Keratinocyte (primary cell): ENCODE data around the gene DGLUCY. TPM values are rescaled to one million over a fixed set of nuclear protein-coding genes. Genes with fewer than 3 reads are reported as not detected.

Source experiments
- DNase-seq: peaks from one replicate; pipeline ENCODE4 v3.0.0-alpha.2; 2011; ENCODE audit warnings: low read depth, missing footprints, low spot score
- FAIRE-seq: peaks from 2 replicates; lab custom pipeline; 2011; peaks lifted over from hg19 to GRCh38; lab: Jason Lieb, UNC
- H2AFZ ChIP-seq: 2 replicates; pipeline ENCODE4 v1.6.0; 2012; ENCODE audit warnings: low read length, control low read depth, inconsistent platforms; ENCODE audit not compliant: control insufficient read depth
- H3K27ac ChIP-seq: 2 replicates; pipeline ENCODE4 v1.5.1; 2011; ENCODE audit warnings: low read length; ENCODE audit not compliant: control insufficient read depth, insufficient read depth
- H3K27me3 ChIP-seq: 3 replicates; pipeline ENCODE4 v1.6.0; 2011; ENCODE audit warnings: low read length; ENCODE audit not compliant: control insufficient read depth, insufficient read depth; ENCODE audit errors: extremely low read depth
- H3K36me3 ChIP-seq, 2 experiments: 2 replicates in 1 of 2; 3 replicates in 1 of 2; pipeline ENCODE4 v1.5.1; 2011; ENCODE audit warnings: low read length in 2 of 2, mild to moderate bottlenecking in 1 of 2; ENCODE audit not compliant: control insufficient read depth in 2 of 2, insufficient read depth in 2 of 2; ENCODE audit errors: extremely low read depth in 1 of 2
- H3K4me1 ChIP-seq: 3 replicates; pipeline ENCODE4 v1.5.1; 2011; ENCODE audit warnings: low read length; ENCODE audit not compliant: control insufficient read depth, insufficient read depth; ENCODE audit errors: extremely low read depth
- H3K4me2 ChIP-seq: 3 replicates; pipeline ENCODE4 v1.6.0; 2011; ENCODE audit warnings: low read depth, low read length; ENCODE audit not compliant: control insufficient read depth, insufficient read depth; ENCODE audit errors: extremely low read depth
- H3K4me3 ChIP-seq, 3 experiments: fragments of 200-600 bp in 1 of 3; sonication (generic) in 1 of 3; 2 replicates in 2 of 3; 3 replicates in 1 of 3; pipeline ENCODE4 v1.5.1; 2011 to 2016; ENCODE audit warnings: low read length in 3 of 3, mild to moderate bottlenecking in 3 of 3, control low read depth in 2 of 3, inconsistent platforms in 1 of 3, low read depth in 1 of 3, mixed read lengths in 1 of 3, mixed run types in 1 of 3, moderate library complexity in 1 of 3; ENCODE audit not compliant: control insufficient read depth in 2 of 3, insufficient read depth in 2 of 3; ENCODE audit errors: extremely low read depth in 1 of 3
- H3K79me2 ChIP-seq: 2 replicates; pipeline ENCODE4 v1.6.0; 2012; ENCODE audit warnings: low read length; ENCODE audit not compliant: control insufficient read depth, insufficient read depth
- H3K9ac ChIP-seq: 3 replicates; pipeline ENCODE4 v1.6.0; 2011; ENCODE audit warnings: low read length; ENCODE audit not compliant: control insufficient read depth, insufficient read depth; ENCODE audit errors: extremely low read depth
- H3K9me1 ChIP-seq: 3 replicates; pipeline ENCODE4 v1.6.0; 2011; ENCODE audit warnings: low read length; ENCODE audit not compliant: control insufficient read depth, insufficient read depth; ENCODE audit errors: extremely low read depth
- H3K9me3 ChIP-seq: 2 replicates; pipeline ENCODE4 v1.5.1; 2012; ENCODE audit warnings: low read depth, low read length; ENCODE audit not compliant: control insufficient read depth
- H4K20me1 ChIP-seq: 3 replicates; pipeline ENCODE4 v1.6.0; 2011; ENCODE audit warnings: low read length; ENCODE audit not compliant: control insufficient read depth, insufficient read depth; ENCODE audit errors: extremely low read depth
- CTCF ChIP-seq, 3 experiments: IDR thresholded peaks in 1 of 3; conservative IDR thresholded peaks in 1 of 3; optimal IDR thresholded peaks in 1 of 3; 2 replicates in 2 of 3; 3 replicates in 1 of 3; pipeline versions ENCODE3 to v1.5.1; 2011; ENCODE audit warnings: low read length in 3 of 3, mild to moderate bottlenecking in 3 of 3, moderate library complexity in 2 of 3, control low read depth in 1 of 3, inconsistent platforms in 1 of 3; ENCODE audit not compliant: insufficient read depth in 2 of 3; ENCODE audit errors: extremely low read depth in 1 of 3
- EZH2 ChIP-seq: IDR thresholded peaks from one replicate; pipeline ENCODE4 v1.6.1; 2012; ENCODE audit warnings: inconsistent platforms, mild to moderate bottlenecking, low read length, moderate library complexity
- dilution Hi-C: fragments of 300-500 bp; cut with MboI; formaldehyde crosslinking; loops from one replicate; pipeline ENCODE4 v1.7.0; 2020; ENCODE audit warnings: low sequenced_read_pairs; ENCODE audit not compliant: extremely low pct_ligation_motif_present
- polyA plus RNA-seq, 5 experiments: library from polyadenylated mRNA; depleted of rRNA in 3 of 5; stranded (reverse) in 3 of 5; stranded (forward) in 1 of 5; unstranded in 1 of 5; fragments of >200 nt; gene quantifications; 1 replicate in 1 of 5; 2 replicates in 3 of 5; 3 replicates in 1 of 5; pipeline versions ENCODE4 v1.2.1 to v1.2.3, GENCODE V29; 2011 to 2012; ENCODE audit warnings: missing spikeins in 2 of 5, low read depth in 1 of 5, low replicate concordance in 1 of 5

DGLUCY gene
- polyA plus RNA-seq, 1 donor (not counting 4 experiments of a cell fraction or from before 2014, with no cell fraction given): 19.4 TPM

GRCh38 chr14:91103116-91103515 is 10.8 kb upstream of the DGLUCY start:
- H3K27ac ChIP-seq: no peak overlapping the region
- dilution Hi-C loops: no loop called here
- FAIRE-seq: no peak

GRCh38 chr14:91108941-91109611 is 4.8 kb upstream of the DGLUCY start:
- H3K79me2 ChIP-seq: no peaks in the 10 kb centered on the region
- no peaks in the 10 kb centered on the region for H3K36me3 ChIP-seq
- DNase-seq: no peak
- no peak for TF ChIP-seq CTCF (optimal IDR thresholded peaks at IDR 0.05 in 1 of 3, IDR thresholded peaks at IDR 0.05 in 1 of 3, conservative IDR thresholded peaks at IDR 0.05 in 1 of 3; ENCODE audit: extremely low read depth in 1 of 3, insufficient read depth in 2 of 3, low read length in 3 of 3)
- no peak for TF ChIP-seq EZH2
- no peak overlapping the region for H3K4me2 ChIP-seq
- H3K27me3 ChIP-seq: no peaks in the 10 kb centered on the region
- dilution Hi-C loops: no loop called here
- no peaks in the 10 kb centered on the region for H3K9me3 ChIP-seq
- H4K20me1 ChIP-seq: no peaks in the 10 kb centered on the region
- H3K4me3 ChIP-seq: no peak overlapping the region
- FAIRE-seq: no peak
- H3K9me1 ChIP-seq: no peaks in the 10 kb centered on the region
- no peak overlapping the region for H3K27ac ChIP-seq
- H2AFZ ChIP-seq: peak overlapping the region; percentile 12
- H3K4me1 ChIP-seq: peaks cover 12% of the 10 kb centered on the region
- H3K9ac ChIP-seq: no peak overlapping the region

More at GRCh38 chr14:91103116-91103515, 10.8 kb upstream of the DGLUCY start:
- Histone ChIP-seq H3K79me2 (no peaks in the 10 kb centered on the region), H2AFZ (no peak overlapping the region), H3K4me3 (no peak overlapping the region), H3K4me1 (peaks cover 3% of the 10 kb centered on the region), H3K9me3 (no peaks in the 10 kb centered on the region), H3K36me3 (no peaks in the 10 kb centered on the region), H3K27me3 (no peaks in the 10 kb centered on the region), H3K9ac (no peak overlapping the region), H3K4me2 (no peak overlapping the region), H4K20me1 (no peaks in the 10 kb centered on the region), H3K9me1 (no peaks in the 10 kb centered on the region)
- no peak for TF ChIP-seq CTCF (optimal IDR thresholded peaks at IDR 0.05 in 1 of 3, IDR thresholded peaks at IDR 0.05 in 1 of 3, conservative IDR thresholded peaks at IDR 0.05 in 1 of 3; ENCODE audit: extremely low read depth in 1 of 3, insufficient read depth in 2 of 3, low read length in 3 of 3)
- no peak for TF ChIP-seq EZH2
- DNase-seq: no peak
